ENCODE measurements around the gene CLDN14.

CLDN14 gene

GRCh38 chr21:36487641-36488307, 7.9 kb upstream of the CLDN14 start:
- H3K4me3 ChIP-seq (ENCODE audit: low read depth, low read length), result no peak overlapping the region
- no peak for TF ChIP-seq CTCF (IDR thresholded peaks at IDR 0.05; ENCODE audit: low read depth, low read length)

GRCh38 chr21:36486246-36486645, 6.3 kb upstream of the CLDN14 start:
- no peak for TF ChIP-seq CTCF (IDR thresholded peaks at IDR 0.05; ENCODE audit: low read depth, low read length)
- no peak overlapping the region for H3K4me3 ChIP-seq (ENCODE audit: low read depth, low read length)

- H3K4me3 ChIP-seq (ENCODE audit: low read depth, low read length), result no peak overlapping the region
- TF ChIP-seq CTCF (IDR thresholded peaks at IDR 0.05; ENCODE audit: low read depth, low read length), result no peak
Measured at GRCh38 chr21:36485476-36485875, 5.6 kb upstream of the CLDN14 start.

- no peak overlapping the region for H3K4me3 ChIP-seq (ENCODE audit: low read depth, low read length)
- no peak for TF ChIP-seq CTCF (IDR thresholded peaks at IDR 0.05; ENCODE audit: low read depth, low read length)
Measured at GRCh38 chr21:36483095-36483494, 3.2 kb upstream of the CLDN14 start.

- no peak overlapping the region for H3K4me3 ChIP-seq (ENCODE audit: low read depth, low read length)
- TF ChIP-seq CTCF (IDR thresholded peaks at IDR 0.05; ENCODE audit: low read depth, low read length), result no peak
Measured at GRCh38 chr21:36482673-36483072, 2.8 kb upstream of the CLDN14 start.

GRCh38 chr21:36482181-36482580, 2.3 kb upstream of the CLDN14 start:
- TF ChIP-seq CTCF (IDR thresholded peaks at IDR 0.05; ENCODE audit: low read depth, low read length), result no peak
- H3K4me3 ChIP-seq (ENCODE audit: low read depth, low read length), result no peak overlapping the region

- TF ChIP-seq CTCF (IDR thresholded peaks at IDR 0.05; ENCODE audit: low read depth, low read length), result no peak
Measured at GRCh38 chr21:36481639-36482038, 1.7 kb upstream of the CLDN14 start.

More at GRCh38 chr21:36481639-36482038, 1.7 kb upstream of the CLDN14 start:
- H3K4me3 ChIP-seq (ENCODE audit: low read depth, low read length), result no peak overlapping the region

Data from WI38 (cell line).